ENCODE data around the gene CBX1.
A peak's percentile ranks its signal among the peaks of the same experiment; 100 is the strongest.
"Not testable (repeated sequence)": the region's sequence is repeated elsewhere in the genome, so short reads cannot be mapped to it uniquely, and the experiment has no call there.

The CBX1 gene

GRCh38 chr17:48037838-48038323, 63.4 kb downstream of the CBX1 start:
- peak overlapping the region; percentile 21; the same call in 1 of the 2 replicates for H3K4me3 ChIP-seq (ENCODE audit: low read length)
- H3K9me3 ChIP-seq (replicated peaks; ENCODE audit: insufficient read depth, low read length) = no peaks in the 10 kb centered on the region
- H3K4me2 ChIP-seq (ENCODE audit: low read depth, low read length) = peak overlapping the region; percentile 55; the same call in 1 of the 2 replicates
- H3K27ac ChIP-seq (ENCODE audit: low read length) = no peak overlapping the region
- TF ChIP-seq EZH2 (optimal IDR thresholded peaks at IDR 0.05; ENCODE audit: low read depth, low read length) = no peak
- TF ChIP-seq EZH2phosphoT487 (IDR thresholded peaks at IDR 0.05; ENCODE audit: low read length) = no peak
- TF ChIP-seq CTCF (IDR thresholded peaks at IDR 0.05; ENCODE audit: low read length) = no peak
- H3K27me3 ChIP-seq (replicated peaks; ENCODE audit: insufficient read depth, low read length) = 0 out of 2 replicates have a peak, but pooled peaks cover 7% of the 10 kb centered on the region
- H3K36me3 ChIP-seq (replicated peaks; ENCODE audit: insufficient read depth, low read length) = no peaks in the 10 kb centered on the region
- no peaks in the 10 kb centered on the region for H4K20me1 ChIP-seq (ENCODE audit: insufficient read depth, low read length)
- H3F3A ChIP-seq (ENCODE audit: insufficient read depth, low read length) = no peaks in the 10 kb centered on the region
- peak overlapping the region; percentile 18; the same call in 1 of the 2 replicates for H2AFZ ChIP-seq (ENCODE audit: low read length)
- H3K9ac ChIP-seq (ENCODE audit: low read length) = no peak overlapping the region
- H3K9me2 ChIP-seq (replicated peaks; ENCODE audit: insufficient read depth, low read length) = no peaks in the 10 kb centered on the region
- no peaks in the 10 kb centered on the region for H3K4me1 ChIP-seq (ENCODE audit: low read length)
- DNase-seq = no peak
- H3K79me2 ChIP-seq (ENCODE audit: low read length) = no peaks in the 10 kb centered on the region

- DNase-seq = peak; percentile 49
- no peak within 1 kb of the TSS for H3K27ac ChIP-seq (ENCODE audit: low read length)
- 0 out of 2 replicates have a peak, but pooled peaks cover 7% of the 10 kb centered on the region for H3K27me3 ChIP-seq (replicated peaks; ENCODE audit: insufficient read depth, low read length)
- peak within 1 kb of the TSS; percentile 93 for H3K4me2 ChIP-seq (ENCODE audit: low read depth, low read length)
- no peaks in the 10 kb centered on the region for H3K4me1 ChIP-seq (ENCODE audit: low read length)
- H3K36me3 ChIP-seq (replicated peaks; ENCODE audit: insufficient read depth, low read length) = no peaks in the 10 kb centered on the region
- no peaks in the 10 kb centered on the region for H3F3A ChIP-seq (ENCODE audit: insufficient read depth, low read length)
- TF ChIP-seq EZH2phosphoT487 (IDR thresholded peaks at IDR 0.05; ENCODE audit: low read length) (no peak), CTCF (IDR thresholded peaks at IDR 0.05; ENCODE audit: low read length) (peak; percentile 71)
- peak within 1 kb of the TSS; percentile 64 for H3K4me3 ChIP-seq (ENCODE audit: low read length)
- H2AFZ ChIP-seq (ENCODE audit: low read length) = peak within 1 kb of the TSS; percentile 91
- peak within 1 kb of the TSS; percentile 22; the same call in 1 of the 2 replicates for H3K9ac ChIP-seq (ENCODE audit: low read length)
- H3K9me2 ChIP-seq (replicated peaks; ENCODE audit: insufficient read depth, low read length) = no peaks in the 10 kb centered on the region
- H3K9me3 ChIP-seq (replicated peaks; ENCODE audit: insufficient read depth, low read length) = no peaks in the 10 kb centered on the region
- no peaks in the 10 kb centered on the region for H4K20me1 ChIP-seq (ENCODE audit: insufficient read depth, low read length)
- no peaks in the 10 kb centered on the region for H3K79me2 ChIP-seq (ENCODE audit: low read length)
Observed at GRCh38 chr17:48037036-48037837, 64.0 kb downstream of the CBX1 start, which contains the start of gene COPZ2. Gene COPZ2, minus strand, starts transcription at chr17:48037797. Its CDS starts 20 bp downstream, at chr17:48037777.

- Histone ChIP-seq H3K9me3 (replicated peaks; ENCODE audit: insufficient read depth, low read length) (no peaks in the 10 kb centered on the region), H3K4me1 (ENCODE audit: low read length) (no peaks in the 10 kb centered on the region), H3K36me3 (replicated peaks; ENCODE audit: insufficient read depth, low read length) (no peaks in the 10 kb centered on the region), H3K9ac (ENCODE audit: low read length) (no peak overlapping the region), H3K4me2 (ENCODE audit: low read depth, low read length) (peak overlapping the region; percentile 93; the same call in 1 of the 2 replicates), H4K20me1 (ENCODE audit: insufficient read depth, low read length) (no peaks in the 10 kb centered on the region), H3K27ac (ENCODE audit: low read length) (no peak overlapping the region), H3K79me2 (ENCODE audit: low read length) (no peaks in the 10 kb centered on the region), H3K9me2 (replicated peaks; ENCODE audit: insufficient read depth, low read length) (no peaks in the 10 kb centered on the region), H3K27me3 (replicated peaks; ENCODE audit: insufficient read depth, low read length) (0 out of 2 replicates have a peak, but pooled peaks cover 7% of the 10 kb centered on the region), H2AFZ (ENCODE audit: low read length) (no peak overlapping the region), H3F3A (ENCODE audit: insufficient read depth, low read length) (no peaks in the 10 kb centered on the region), H3K4me3 (ENCODE audit: low read length) (no peak overlapping the region)
- DNase-seq = no peak
- TF ChIP-seq CTCF (IDR thresholded peaks at IDR 0.05; ENCODE audit: low read length) (no peak), EZH2phosphoT487 (IDR thresholded peaks at IDR 0.05; ENCODE audit: low read length) (no peak), EZH2 (optimal IDR thresholded peaks at IDR 0.05; ENCODE audit: low read depth, low read length) (no peak)
Observed at GRCh38 chr17:48036693-48037035, 64.6 kb downstream of the CBX1 start.

GRCh38 chr17:48034734-48035133, 66.5 kb downstream of the CBX1 start:
- H3F3A ChIP-seq (ENCODE audit: insufficient read depth, low read length); H4K20me1 ChIP-seq (ENCODE audit: insufficient read depth, low read length); H3K9me3 ChIP-seq (replicated peaks; ENCODE audit: insufficient read depth, low read length); H3K4me3 ChIP-seq (ENCODE audit: low read length); H3K27me3 ChIP-seq (replicated peaks; ENCODE audit: insufficient read depth, low read length); DNase-seq; H3K9me2 ChIP-seq (replicated peaks; ENCODE audit: insufficient read depth, low read length); H3K36me3 ChIP-seq (replicated peaks; ENCODE audit: insufficient read depth, low read length); H3K79me2 ChIP-seq (ENCODE audit: low read length); H3K27ac ChIP-seq (ENCODE audit: low read length); H3K4me1 ChIP-seq (ENCODE audit: low read length); H2AFZ ChIP-seq (ENCODE audit: low read length); H3K9ac ChIP-seq (ENCODE audit: low read length); H3K4me2 ChIP-seq (ENCODE audit: low read depth, low read length): not testable (repeated sequence)
